Nephron progenitor cell (in vitro differentiated cells): ENCODE data around the gene OCSTAMP.

ENCODE experiments used
- DNase-seq: peaks from one replicate; pipeline ENCODE4 v3.0.0; 2021
- H3K27ac Mint-ChIP-seq: 2 replicates; pipeline ENCODE4 v1.8.0; 2021; ENCODE audit warnings: mild to moderate bottlenecking, moderate library complexity, mixed read lengths
- H3K27me3 Mint-ChIP-seq: 2 replicates; pipeline ENCODE4 v1.8.0; 2021; ENCODE audit warnings: mild to moderate bottlenecking, low read depth, mixed read lengths; ENCODE audit not compliant: poor library complexity
- H3K36me3 Mint-ChIP-seq: 2 replicates; pipeline ENCODE4 v1.8.0; 2021; ENCODE audit warnings: low read depth, mixed read lengths
- H3K4me1 Mint-ChIP-seq: 2 replicates; pipeline ENCODE4 v1.8.0; 2021; ENCODE audit warnings: mixed read lengths
- H3K4me3 Mint-ChIP-seq: 2 replicates; pipeline ENCODE4 v1.8.0; 2021; ENCODE audit warnings: mild to moderate bottlenecking, moderate library complexity, mixed read lengths
- H3K9me3 Mint-ChIP-seq: 2 replicates; pipeline ENCODE4 v1.8.0; 2021; ENCODE audit warnings: mild to moderate bottlenecking, moderate library complexity, mixed read lengths
- CTCF ChIP-seq: fragments of 200-600 bp; sonication (generic); IDR thresholded peaks from 2 replicates; pipeline ENCODE4 v1.5.0; 2021; ENCODE audit warnings: antibody characterized with exemption

Gene OCSTAMP

GRCh38 chr20:46566125-46566524 is 15.7 kb upstream of the OCSTAMP start:
- H3K27me3 Mint-ChIP-seq, result peaks cover 7% of the 10 kb centered on the region
- H3K27ac Mint-ChIP-seq, result no peak overlapping the region
- DNase-seq, result no peak
- H3K4me1 Mint-ChIP-seq, result no peaks in the 10 kb centered on the region
- TF ChIP-seq CTCF, result no peak
- no peak overlapping the region for H3K4me3 Mint-ChIP-seq
- no peaks in the 10 kb centered on the region for H3K9me3 Mint-ChIP-seq
- H3K36me3 Mint-ChIP-seq, result no peaks in the 10 kb centered on the region

GRCh38 chr20:46564241-46564957 is 13.9 kb upstream of the OCSTAMP start:
- peaks cover 15% of the 10 kb centered on the region for H3K4me1 Mint-ChIP-seq
- no peak overlapping the region for H3K27ac Mint-ChIP-seq
- H3K27me3 Mint-ChIP-seq, result peaks cover 3% of the 10 kb centered on the region
- no peaks in the 10 kb centered on the region for H3K9me3 Mint-ChIP-seq
- no peaks in the 10 kb centered on the region for H3K36me3 Mint-ChIP-seq
- TF ChIP-seq CTCF, result no peak
- DNase-seq, result no peak
- no peak overlapping the region for H3K4me3 Mint-ChIP-seq

- no peak overlapping the region for H3K27ac Mint-ChIP-seq
- H3K9me3 Mint-ChIP-seq, result no peaks in the 10 kb centered on the region
- no peak overlapping the region for H3K4me3 Mint-ChIP-seq
- no peak for DNase-seq
- no peak for TF ChIP-seq CTCF
- H3K36me3 Mint-ChIP-seq, result no peaks in the 10 kb centered on the region
- H3K4me1 Mint-ChIP-seq, result peaks cover 21% of the 10 kb centered on the region
- peaks cover 3% of the 10 kb centered on the region for H3K27me3 Mint-ChIP-seq
Observed at GRCh38 chr20:46563860-46564221, 13.4 kb upstream of the OCSTAMP start.

GRCh38 chr20:46563170-46563859 is 12.9 kb upstream of the OCSTAMP start:
- H3K4me1 Mint-ChIP-seq, result peaks cover 26% of the 10 kb centered on the region
- no peak overlapping the region for H3K4me3 Mint-ChIP-seq
- no peaks in the 10 kb centered on the region for H3K36me3 Mint-ChIP-seq
- peak; percentile 37 for DNase-seq
- no peak for TF ChIP-seq CTCF
- peaks cover 5% of the 10 kb centered on the region for H3K27me3 Mint-ChIP-seq
- H3K27ac Mint-ChIP-seq, result no peak overlapping the region
- no peaks in the 10 kb centered on the region for H3K9me3 Mint-ChIP-seq

- Mint-ChIP-seq H3K36me3 (no peaks in the 10 kb centered on the region), H3K4me3 (no peak overlapping the region), H3K27me3 (peaks cover 6% of the 10 kb centered on the region), H3K9me3 (no peaks in the 10 kb centered on the region), H3K27ac (no peak overlapping the region), H3K4me1 (peaks cover 33% of the 10 kb centered on the region)
- peak; percentile 78 for DNase-seq
- TF ChIP-seq CTCF, result peak; percentile 83
Observed at GRCh38 chr20:46562373-46563169, 12.1 kb upstream of the OCSTAMP start.
